Measurements from ENCODE around the gene PRSS53.

PRSS53 gene

DNA sequence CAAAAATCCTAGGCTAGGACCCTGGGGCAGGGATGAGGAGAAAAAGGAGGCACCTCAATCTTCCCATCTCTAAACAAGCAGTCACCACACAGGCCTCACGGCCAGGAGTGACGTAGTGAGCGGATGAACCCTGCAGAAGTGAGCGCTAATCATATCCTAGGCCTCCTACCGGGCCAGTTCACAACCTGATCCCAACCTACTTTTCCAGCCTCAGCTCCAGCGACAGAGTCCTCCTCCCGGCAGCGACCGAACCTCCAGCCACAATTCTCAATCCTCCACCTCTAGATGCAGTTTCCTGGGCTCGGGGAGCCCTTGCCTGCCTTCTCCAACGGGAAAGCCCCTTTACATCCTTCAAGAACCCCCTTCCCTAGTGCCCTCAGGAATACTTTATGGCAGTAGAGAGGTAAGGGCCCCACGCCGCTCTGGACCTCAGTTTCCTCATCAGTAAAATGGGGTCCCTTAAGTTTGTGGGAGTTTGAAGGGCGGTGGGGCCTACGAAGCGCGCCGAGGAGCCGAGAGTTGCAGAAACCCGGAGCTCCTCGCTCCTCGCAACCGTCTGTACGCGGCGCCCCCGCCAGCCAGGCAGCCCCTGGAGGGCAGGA lies 16.1 kb downstream of the PRSS53 start:
- Histone ChIP-seq H2AFZ (peak overlapping the region; percentile 97), H3K4me1 (peaks cover 2% of the 10 kb centered on the region), H3K36me3 (ENCODE audit: control insufficient read depth, insufficient read depth, low read length) (no peaks in the 10 kb centered on the region), H3K9ac (peak overlapping the region; percentile 41), H3K9me3 (ENCODE audit: control insufficient read depth, low read length) (no peaks in the 10 kb centered on the region), H3K27ac (peak overlapping the region; percentile 86), H3K4me2 (ENCODE audit: low read length) (peak overlapping the region; percentile 90), H3K4me3 (ENCODE audit: low read depth, low read length) (peak overlapping the region; percentile 90), H3K79me2 (peaks cover 2% of the 10 kb centered on the region), H3K27me3 (ENCODE audit: control insufficient read depth, insufficient read depth, low read length) (no peaks in the 10 kb centered on the region)
- TF ChIP-seq, protein P1, sequence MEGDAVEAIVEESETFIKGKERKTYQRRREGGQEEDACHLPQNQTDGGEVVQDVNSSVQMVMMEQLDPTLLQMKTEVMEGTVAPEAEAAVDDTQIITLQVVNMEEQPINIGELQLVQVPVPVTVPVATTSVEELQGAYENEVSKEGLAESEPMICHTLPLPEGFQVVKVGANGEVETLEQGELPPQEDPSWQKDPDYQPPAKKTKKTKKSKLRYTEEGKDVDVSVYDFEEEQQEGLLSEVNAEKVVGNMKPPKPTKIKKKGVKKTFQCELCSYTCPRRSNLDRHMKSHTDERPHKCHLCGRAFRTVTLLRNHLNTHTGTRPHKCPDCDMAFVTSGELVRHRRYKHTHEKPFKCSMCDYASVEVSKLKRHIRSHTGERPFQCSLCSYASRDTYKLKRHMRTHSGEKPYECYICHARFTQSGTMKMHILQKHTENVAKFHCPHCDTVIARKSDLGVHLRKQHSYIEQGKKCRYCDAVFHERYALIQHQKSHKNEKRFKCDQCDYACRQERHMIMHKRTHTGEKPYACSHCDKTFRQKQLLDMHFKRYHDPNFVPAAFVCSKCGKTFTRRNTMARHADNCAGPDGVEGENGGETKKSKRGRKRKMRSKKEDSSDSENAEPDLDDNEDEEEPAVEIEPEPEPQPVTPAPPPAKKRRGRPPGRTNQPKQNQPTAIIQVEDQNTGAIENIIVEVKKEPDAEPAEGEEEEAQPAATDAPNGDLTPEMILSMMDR (IDR thresholded peaks at IDR 0.05), result no peak

DNA sequence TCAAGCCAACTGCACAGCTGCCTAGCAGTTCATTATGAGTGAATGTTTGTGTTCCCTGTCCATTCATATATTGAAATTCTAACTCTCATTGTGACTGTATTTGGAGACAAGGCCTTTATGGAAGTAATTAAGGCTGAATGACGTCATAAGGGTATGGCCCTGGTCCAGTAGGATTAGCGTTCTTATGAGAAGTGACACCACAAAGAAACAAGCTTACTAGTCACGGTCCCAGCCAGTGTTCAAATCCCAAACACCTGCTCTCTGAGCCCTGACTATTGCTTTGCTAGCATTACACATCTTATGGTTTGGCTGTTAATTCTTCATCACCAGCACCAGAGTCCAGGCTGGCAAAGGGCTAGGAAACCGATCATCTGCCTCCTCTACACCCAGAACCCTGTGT lies 16.9 kb downstream of the PRSS53 start:
- Histone ChIP-seq H3K27me3 (ENCODE audit: control insufficient read depth, insufficient read depth, low read length) (no peaks in the 10 kb centered on the region), H3K4me1 (peaks cover 2% of the 10 kb centered on the region), H3K36me3 (ENCODE audit: control insufficient read depth, insufficient read depth, low read length) (no peaks in the 10 kb centered on the region), H3K9me3 (ENCODE audit: control insufficient read depth, low read length) (no peaks in the 10 kb centered on the region), H3K4me3 (ENCODE audit: low read depth, low read length) (no peak overlapping the region), H3K4me2 (ENCODE audit: low read length) (no peak overlapping the region), H2AFZ (peak overlapping the region; percentile 97), H3K79me2 (peaks cover 2% of the 10 kb centered on the region), H3K27ac (no peak overlapping the region), H3K9ac (no peak overlapping the region)
- TF ChIP-seq, protein P1 (IDR thresholded peaks at IDR 0.05), result no peak

DNA sequence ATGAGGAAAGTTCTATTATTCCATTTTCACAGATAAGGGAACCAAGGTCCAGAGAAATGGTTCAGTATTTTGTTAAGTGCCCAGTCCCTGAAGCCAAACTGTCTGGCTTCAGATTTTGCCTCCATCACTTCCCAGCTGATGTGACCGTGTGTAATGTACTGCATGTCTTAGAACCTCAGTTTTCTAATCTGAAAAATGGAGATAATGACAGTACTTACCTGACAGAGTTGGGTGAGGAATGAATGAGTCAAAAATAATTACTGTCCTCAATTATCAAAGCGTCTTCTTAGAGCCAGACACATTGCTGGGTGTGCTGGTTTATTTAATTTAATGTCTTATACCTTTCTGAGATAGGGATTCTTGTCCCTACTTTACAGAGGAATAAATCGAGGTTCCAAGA lies 21.4 kb downstream of the PRSS53 start:
- Histone ChIP-seq H2AFZ (no peak overlapping the region), H3K9ac (no peak overlapping the region), H3K27me3 (ENCODE audit: control insufficient read depth, insufficient read depth, low read length) (no peaks in the 10 kb centered on the region), H3K36me3 (ENCODE audit: control insufficient read depth, insufficient read depth, low read length) (no peaks in the 10 kb centered on the region), H3K79me2 (peaks cover 2% of the 10 kb centered on the region), H3K4me1 (no peaks in the 10 kb centered on the region), H3K4me2 (ENCODE audit: low read length) (no peak overlapping the region), H3K4me3 (ENCODE audit: low read depth, low read length) (no peak overlapping the region), H3K27ac (no peak overlapping the region), H3K9me3 (ENCODE audit: control insufficient read depth, low read length) (no peaks in the 10 kb centered on the region)
- TF ChIP-seq, protein P1 (IDR thresholded peaks at IDR 0.05), result no peak

DNA sequence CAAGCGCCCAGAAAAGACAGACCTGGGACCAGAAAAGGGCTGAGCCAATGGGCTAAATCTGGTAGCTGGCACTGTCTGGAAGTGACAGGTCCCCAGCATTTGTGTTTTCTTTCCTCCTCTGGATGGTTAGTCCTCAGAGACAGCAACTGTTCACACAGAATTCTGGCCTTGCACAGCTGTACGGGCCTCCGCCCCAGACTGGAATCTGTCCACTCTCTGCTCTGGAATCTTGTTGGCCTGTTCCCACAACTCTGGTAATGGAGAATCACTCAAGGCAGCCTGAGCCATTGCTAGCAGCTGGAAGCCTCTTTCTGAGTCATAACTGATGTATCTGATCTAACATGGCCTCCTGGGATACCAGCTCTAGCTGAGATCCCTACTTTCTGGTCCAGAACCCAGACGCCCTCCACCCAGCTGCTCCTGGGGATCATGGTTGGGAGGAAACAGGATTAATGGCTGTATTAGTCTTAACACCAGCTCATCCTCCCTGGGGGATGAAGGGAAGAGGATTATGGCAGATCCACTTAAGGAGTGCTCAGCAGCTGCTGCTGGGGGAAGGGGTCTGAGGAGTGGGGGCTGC lies 23.8 kb downstream of the PRSS53 start:
- Histone ChIP-seq H2AFZ (no peak overlapping the region), H3K27ac (no peak overlapping the region), H3K9ac (no peak overlapping the region), H3K4me2 (ENCODE audit: low read length) (no peak overlapping the region), H3K79me2 (no peaks in the 10 kb centered on the region), H3K4me1 (no peaks in the 10 kb centered on the region), H3K27me3 (ENCODE audit: control insufficient read depth, insufficient read depth, low read length) (no peaks in the 10 kb centered on the region), H3K36me3 (ENCODE audit: control insufficient read depth, insufficient read depth, low read length) (no peaks in the 10 kb centered on the region), H3K4me3 (ENCODE audit: low read depth, low read length) (no peak overlapping the region), H3K9me3 (ENCODE audit: control insufficient read depth, low read length) (no peaks in the 10 kb centered on the region)
- TF ChIP-seq, protein P1 (IDR thresholded peaks at IDR 0.05), result no peak

Data from parathyroid adenoma (tissue), 2 donors.